PC-3 (cell line): ENCODE data around the gene SLC2A4. TPM values are rescaled to one million over a fixed set of nuclear protein-coding genes. Genes with fewer than 3 reads are reported as not detected.
A peak's percentile ranks its signal among the peaks of the same experiment; 100 is the strongest.

ENCODE experiments used
- ATAC-seq: fragments of 200-7000 bp; cut with Tn5 transposase; 2 replicates; pipeline ENCODE4 v1.9.1; 2020; ENCODE audit warnings: mild to moderate bottlenecking, moderate library complexity
- BruUV-seq: library from RNA; stranded (reverse); fragments of 400-500 nt; replicated peaks from 2 replicates; lab custom pipeline; 2021; lab: Mats Ljungman, UMichigan
- CTCF ChIA-PET: fragments of 300-600 bp; sonication (Branson Sonifier 250); formaldehyde crosslinking; loops from one replicate; lab custom pipeline; 2022; ENCODE audit warnings: antibody characterized with exemption; lab: Charles Lee
- POLR2A ChIA-PET: fragments of 300-600 bp; sonication (Branson Sonifier 250); formaldehyde crosslinking; loops from one replicate; lab custom pipeline; 2022; ENCODE audit warnings: antibody characterized with exemption; ENCODE audit not compliant: unreplicated experiment; lab: Charles Lee
- DNase-seq: peaks from one replicate; pipeline ENCODE4 v3.0.0-alpha.2; 2015
- H2AFZ ChIP-seq: fragments of 300-600 bp; sonication (generic); 2 replicates; pipeline ENCODE4 v1.6.0; 2016; ENCODE audit warnings: antibody characterized with exemption, low read length
- H3F3A ChIP-seq: fragments of 300-600 bp; sonication (generic); one replicate; pipeline ENCODE4 v1.6.0; 2017; ENCODE audit warnings: antibody characterized with exemption, low read length, control low read depth, mild to moderate bottlenecking; ENCODE audit not compliant: unreplicated experiment
- H3K27ac ChIP-seq: fragments of 300-600 bp; sonication (generic); 2 replicates; pipeline ENCODE4 v1.5.1; 2016; ENCODE audit warnings: mild to moderate bottlenecking, low read length
- H3K27me3 ChIP-seq: fragments of 300-600 bp; sonication (generic); 2 replicates; pipeline ENCODE4 v1.6.1; 2016; ENCODE audit warnings: low read length, mixed read lengths
- H3K36me3 ChIP-seq: fragments of 300-600 bp; sonication (generic); 2 replicates; pipeline ENCODE4 v1.6.1; 2016; ENCODE audit warnings: low read depth, mixed run types, low read length, mixed read lengths
- H3K4me1 ChIP-seq: fragments of 300-600 bp; sonication (generic); 2 replicates; pipeline ENCODE4 v1.5.1; 2016; ENCODE audit warnings: low read length; ENCODE audit not compliant: insufficient read depth
- H3K4me2 ChIP-seq: fragments of 300-600 bp; sonication (generic); 2 replicates; pipeline ENCODE4 v1.6.0; 2016; ENCODE audit warnings: low read length
- H3K4me3 ChIP-seq: fragments of 300-600 bp; sonication (generic); 2 replicates; pipeline ENCODE4 v1.5.1; 2016; ENCODE audit warnings: mild to moderate bottlenecking, low read length, mixed read lengths
- H3K79me2 ChIP-seq: fragments of 300-600 bp; sonication (generic); 2 replicates; pipeline ENCODE4 v1.6.1; 2017; ENCODE audit warnings: low read length, mixed read lengths
- H3K9ac ChIP-seq: fragments of 300-600 bp; sonication (generic); 2 replicates; pipeline ENCODE4 v1.6.0; 2016; ENCODE audit warnings: mild to moderate bottlenecking, low read length
- H3K9me2 ChIP-seq: fragments of 300-600 bp; sonication (generic); replicated peaks from 2 replicates; pipeline ENCODE4 v1.6.1; 2016; ENCODE audit warnings: mixed run types, low read length, mixed read lengths
- H3K9me3 ChIP-seq: fragments of 300-600 bp; sonication (generic); 2 replicates; pipeline ENCODE4 v1.6.1; 2016; ENCODE audit warnings: low read length, mixed read lengths
- H4K20me1 ChIP-seq: fragments of 300-600 bp; sonication (generic); 2 replicates; pipeline ENCODE4 v1.6.1; 2016; ENCODE audit warnings: low read length, mixed read lengths
- CTCF ChIP-seq: fragments of 300-600 bp; sonication (generic); conservative IDR thresholded peaks from 2 replicates; pipeline ENCODE4 v1.5.1; 2017; ENCODE audit warnings: antibody characterized with exemption, low read depth, mild to moderate bottlenecking, low read length
- EZH2 ChIP-seq: fragments of 300-600 bp; sonication (generic); IDR thresholded peaks from one replicate; pipeline ENCODE4 v1.6.1; 2017; ENCODE audit warnings: antibody characterized with exemption, mild to moderate bottlenecking, low read length; ENCODE audit not compliant: unreplicated experiment
- EZH2phosphoT487 ChIP-seq: fragments of 300-600 bp; sonication (generic); IDR thresholded peaks from 2 replicates; pipeline ENCODE4 v1.6.1; 2018; ENCODE audit warnings: mild to moderate bottlenecking, antibody characterized with exemption, low read length, borderline replicate concordance
- intact Hi-C: fragments of 100-400 bp; cut with micrococcal nuclease; formaldehyde crosslinking; loops from 2 replicates; pipeline ENCODE4 v1.9.0; 2023
- total RNA-seq: library from RNA; depleted of rRNA; stranded (reverse); fragments of >200 nt; gene quantifications from 2 replicates; pipeline ENCODE4 v1.2.3, GENCODE V29; 2014

The SLC2A4 gene
- total RNA-seq, 1 experiment from 2014 or later: 0.29 TPM

- Histone ChIP-seq H3K4me2 (no peak overlapping the region), H2AFZ (no peak overlapping the region), H3K4me1 (peaks cover 5% of the 10 kb centered on the region; the same call in 1 of the 2 replicates), H3K4me3 (no peak overlapping the region), H3K27me3 (no peaks in the 10 kb centered on the region), H3K9me2 (no peaks in the 10 kb centered on the region), H3K27ac (no peak overlapping the region), H3K9me3 (no peaks in the 10 kb centered on the region), H3K36me3 (peaks cover 2% of the 10 kb centered on the region; the same call in 1 of the 2 replicates), H4K20me1 (peaks cover 2% of the 10 kb centered on the region), H3F3A (no peaks in the 10 kb centered on the region), H3K9ac (no peak overlapping the region), H3K79me2 (peaks cover 18% of the 10 kb centered on the region)
- CTCF ChIA-PET: no interaction called here
- BruUV-seq: no TSS peak
- DNase-seq (no peak), ATAC-seq (no peak)
- intact Hi-C loops: no loop called here
- TF ChIP-seq EZH2 (no peak), EZH2phosphoT487 (no peak), CTCF (no peak)
- POLR2A ChIA-PET: no interaction called here
These were observed 22.7 kb downstream of the SLC2A4 start for GRCh38 chr17:7304179-7304578.

- peak within 1 kb of the TSS; percentile 85 for H3K4me3 ChIP-seq
- ChIA-PET CTCF (no interaction called here), POLR2A (no interaction called here)
- H3K4me2 ChIP-seq: peak within 1 kb of the TSS; percentile 94
- BruUV-seq: no TSS peak
- peaks cover 3% of the 10 kb centered on the region for H3F3A ChIP-seq
- peak within 1 kb of the TSS; percentile 100 for H3K9ac ChIP-seq
- intact Hi-C loops: loop anchor here (5.0 kb wide), 2 partner anchors 65 to 260 kb away; partner anchors contain the start of gene GABARAP
- H3K4me1 ChIP-seq: peaks cover 23% of the 10 kb centered on the region; the same call in 1 of the 2 replicates
- peak within 1 kb of the TSS; percentile 86 for H2AFZ ChIP-seq
- H4K20me1 ChIP-seq: peaks cover 28% of the 10 kb centered on the region
- H3K79me2 ChIP-seq: peaks cover 44% of the 10 kb centered on the region
- DNase-seq (peak; percentile 99), ATAC-seq (peak; percentile 75)
- H3K9me3 ChIP-seq: no peaks in the 10 kb centered on the region
- no peaks in the 10 kb centered on the region for H3K27me3 ChIP-seq
- no peaks in the 10 kb centered on the region for H3K9me2 ChIP-seq
- TF ChIP-seq CTCF (no peak), EZH2 (no peak), EZH2phosphoT487 (no peak)
- peaks cover 28% of the 10 kb centered on the region for H3K36me3 ChIP-seq
- peak within 1 kb of the TSS; percentile 97 for H3K27ac ChIP-seq
These were observed 25.6 kb downstream of the SLC2A4 start, which contains the start of gene EIF5A for GRCh38 chr17:7306911-7307685. TSS of gene EIF5A (plus strand) at chr17:7307628. CDS start at chr17:7309636, 2,008 bp downstream.
